NCI-H2107 treated with DMSO at 0.1 percent for 48 hours (cell line): ENCODE measurements around the gene RYR1.
"Not testable (repeated sequence)": the region's sequence is repeated elsewhere in the genome, so short reads cannot be mapped to it uniquely, and the experiment has no call there.

Experiments
- DNase-seq: peaks from one replicate; lab custom pipeline; 2025; ENCODE audit not compliant: unreplicated experiment; lab: John Stamatoyannopoulos, UW

RYR1 gene

GRCh38 chr19:38559428-38560401 is 126.2 kb downstream of the RYR1 start:
- no peak for DNase-seq

- no peak for DNase-seq
These were observed 127.6 kb downstream of the RYR1 start for GRCh38 chr19:38561053-38561606.

GRCh38 chr19:38561658-38562057 is 128.2 kb downstream of the RYR1 start:
- DNase-seq = no peak

GRCh38 chr19:38562096-38562495 is 128.6 kb downstream of the RYR1 start:
- no peak for DNase-seq

GRCh38 chr19:38563475-38563874 is 130.0 kb downstream of the RYR1 start:
- no peak for DNase-seq

GRCh38 chr19:38564981-38565690 is 131.6 kb downstream of the RYR1 start:
- no peak for DNase-seq

GRCh38 chr19:38565691-38566105 is 132.2 kb downstream of the RYR1 start:
- no peak for DNase-seq

- no peak for DNase-seq
These were observed 136.0 kb downstream of the RYR1 start for GRCh38 chr19:38569368-38569983.

- no peak for DNase-seq
These were observed 138.2 kb downstream of the RYR1 start for GRCh38 chr19:38571682-38572081.

- DNase-seq = no peak
These were observed 144.3 kb downstream of the RYR1 start for GRCh38 chr19:38577826-38578225.

- DNase-seq = not testable (repeated sequence)
These were observed 145.8 kb downstream of the RYR1 start for GRCh38 chr19:38579304-38579703.

GRCh38 chr19:38580080-38580479 is 146.6 kb downstream of the RYR1 start:
- DNase-seq = no peak

GRCh38 chr19:38583219-38583984 is 149.9 kb downstream of the RYR1 start:
- DNase-seq = no peak

- DNase-seq = no peak
These were observed 150.5 kb downstream of the RYR1 start for GRCh38 chr19:38583985-38584305.

GRCh38 chr19:38587562-38587961 is 154.1 kb downstream of the RYR1 start:
- no peak for DNase-seq

GRCh38 chr19:38588041-38588440 is 154.6 kb downstream of the RYR1 start:
- no peak for DNase-seq

- DNase-seq = no peak
These were observed 159.4 kb downstream of the RYR1 start for GRCh38 chr19:38592940-38593339.

GRCh38 chr19:38596057-38596981 is 162.8 kb downstream of the RYR1 start:
- DNase-seq = no peak

- DNase-seq = no peak
These were observed 163.6 kb downstream of the RYR1 start for GRCh38 chr19:38597075-38597474.

GRCh38 chr19:38599722-38600121 is 166.2 kb downstream of the RYR1 start:
- no peak for DNase-seq
